ENCODE measurements around the gene SPOCK1. TPM values are rescaled to one million over a fixed set of nuclear protein-coding genes. Genes with fewer than 3 reads are reported as not detected.

SPOCK1 gene
- total and polyA plus RNA-seq, 12 donors: 13.7 to 70.3 (median 28.6) TPM

DNA sequence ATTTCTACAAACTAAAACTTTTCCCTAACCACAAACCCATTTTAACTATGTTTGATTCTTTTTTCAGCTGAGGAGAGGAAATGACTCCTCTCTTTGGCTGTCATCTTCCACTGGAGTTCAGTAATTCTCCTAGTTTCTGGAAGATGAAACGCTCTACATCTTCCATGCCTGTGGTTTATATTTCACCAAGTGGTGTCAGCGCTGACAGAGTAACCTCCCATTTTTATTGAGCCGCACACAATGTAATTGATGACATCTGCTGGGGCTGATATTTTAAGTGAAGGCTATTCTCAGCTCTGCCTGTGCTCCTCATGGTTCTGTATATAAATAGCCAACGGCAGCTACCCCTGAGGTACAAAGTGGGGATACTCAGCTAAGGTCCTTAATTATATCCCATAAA lies 234.6 kb downstream of the SPOCK1 start:
- H3K9me3 ChIP-seq: no peaks in the 10 kb centered on the region

DNA sequence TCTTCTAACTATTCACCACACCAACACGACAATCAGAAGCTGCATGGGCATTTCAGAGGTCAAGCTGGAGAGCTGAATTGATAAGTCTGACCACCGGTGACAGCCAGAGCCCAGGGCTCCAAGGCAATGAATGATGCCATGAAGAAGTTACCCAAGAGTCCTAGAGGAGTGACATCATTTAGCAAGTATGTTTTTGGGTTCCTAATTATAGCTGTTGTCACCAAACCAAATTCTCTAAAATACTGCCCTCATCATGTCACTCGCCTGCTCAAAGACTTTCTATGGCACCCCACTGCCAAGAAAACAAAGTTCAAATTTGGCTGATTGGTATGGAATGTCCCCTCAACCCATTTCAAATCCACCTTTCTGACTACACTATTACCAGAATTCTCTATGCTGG lies 235.1 kb downstream of the SPOCK1 start:
- Histone ChIP-seq H3K4me1 (peaks cover 0 to 31% (median 13%) of the 10 kb centered on the region in 9 donors), H3K4me3 (no peak overlapping the region), H3K36me3 (no peaks in the 10 kb centered on the region), H3K27ac (peak overlapping the region in 3 of 10 donors; percentile 5 to 26 (median 5)), H3K9me3 (no peaks in the 10 kb centered on the region), H3K27me3 (no peaks in the 10 kb centered on the region)
- no peak for DNase-seq
- intact Hi-C loops (cut with DNase I): no loop called here
- WGBS, 2 donors: 73 to 77% methylated on average over 3 of the region's 3 CpGs
- TF ChIP-seq, protein P1, sequence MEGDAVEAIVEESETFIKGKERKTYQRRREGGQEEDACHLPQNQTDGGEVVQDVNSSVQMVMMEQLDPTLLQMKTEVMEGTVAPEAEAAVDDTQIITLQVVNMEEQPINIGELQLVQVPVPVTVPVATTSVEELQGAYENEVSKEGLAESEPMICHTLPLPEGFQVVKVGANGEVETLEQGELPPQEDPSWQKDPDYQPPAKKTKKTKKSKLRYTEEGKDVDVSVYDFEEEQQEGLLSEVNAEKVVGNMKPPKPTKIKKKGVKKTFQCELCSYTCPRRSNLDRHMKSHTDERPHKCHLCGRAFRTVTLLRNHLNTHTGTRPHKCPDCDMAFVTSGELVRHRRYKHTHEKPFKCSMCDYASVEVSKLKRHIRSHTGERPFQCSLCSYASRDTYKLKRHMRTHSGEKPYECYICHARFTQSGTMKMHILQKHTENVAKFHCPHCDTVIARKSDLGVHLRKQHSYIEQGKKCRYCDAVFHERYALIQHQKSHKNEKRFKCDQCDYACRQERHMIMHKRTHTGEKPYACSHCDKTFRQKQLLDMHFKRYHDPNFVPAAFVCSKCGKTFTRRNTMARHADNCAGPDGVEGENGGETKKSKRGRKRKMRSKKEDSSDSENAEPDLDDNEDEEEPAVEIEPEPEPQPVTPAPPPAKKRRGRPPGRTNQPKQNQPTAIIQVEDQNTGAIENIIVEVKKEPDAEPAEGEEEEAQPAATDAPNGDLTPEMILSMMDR (IDR thresholded peaks at IDR 0.05): no peak
- ATAC-seq: peak in 3 of 8 donors; percentile 20 to 60 (median 36)

More for the DNA sequence above, 234.6 kb downstream of the SPOCK1 start:
- ATAC-seq: peak; percentile 23 to 84 (median 72)
- Histone ChIP-seq H3K4me1 (peaks cover 0 to 37% (median 16%) of the 10 kb centered on the region in 9 donors), H3K36me3 (no peaks in the 10 kb centered on the region), H3K4me3 (no peak overlapping the region), H3K27ac (peak overlapping the region in 3 of 10 donors; percentile 5 to 26 (median 25)), H3K27me3 (no peaks in the 10 kb centered on the region)
- no peak for DNase-seq
- WGBS, 2 donors: 35 to 56% methylated on average over 4 of the region's 4 CpGs
- intact Hi-C loops (cut with DNase I): no loop called here
- TF ChIP-seq, protein P1 (IDR thresholded peaks at IDR 0.05): no peak

DNA sequence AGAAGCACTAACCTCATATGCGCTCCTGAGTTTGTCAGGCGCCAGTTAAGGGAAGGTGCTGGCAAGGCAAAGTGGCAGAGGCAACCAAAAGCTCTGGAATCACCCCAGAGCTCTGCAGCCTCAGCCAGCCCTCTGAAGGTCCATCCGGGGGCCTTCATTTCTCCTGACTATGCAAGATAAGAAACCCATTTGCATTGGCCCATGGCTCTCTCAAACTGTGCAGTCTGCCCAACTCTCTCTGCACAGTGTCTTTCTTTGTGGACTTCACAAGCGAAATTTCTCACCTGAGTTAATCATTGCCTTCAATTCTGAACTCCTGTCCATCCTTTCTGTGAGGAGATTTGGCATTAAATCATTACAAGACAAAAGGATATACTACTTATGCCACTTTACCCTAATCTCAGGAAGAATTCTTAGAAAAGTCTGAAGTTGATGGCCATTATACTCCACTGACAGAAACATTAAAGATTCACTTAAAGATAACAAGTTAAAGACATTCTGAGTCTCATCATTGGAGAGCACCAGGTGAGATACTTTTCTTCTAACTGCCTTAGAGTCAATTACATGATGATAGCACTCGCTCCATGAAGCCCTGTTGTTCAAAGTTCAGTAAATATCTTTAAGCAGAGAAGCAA lies 235.6 kb downstream of the SPOCK1 start:
- intact Hi-C loops (cut with DNase I): no loop called here
- Histone ChIP-seq H3K36me3 (no peaks in the 10 kb centered on the region), H3K27me3 (no peaks in the 10 kb centered on the region), H3K27ac (no peak overlapping the region), H3K4me3 (no peak overlapping the region), H3K4me1 (peaks cover 0 to 26% (median 8%) of the 10 kb centered on the region in 9 donors), H3K9me3 (no peaks in the 10 kb centered on the region)
- ATAC-seq (no peak), DNase-seq (no peak)
- TF ChIP-seq, protein P1 (IDR thresholded peaks at IDR 0.05): no peak
- WGBS, 2 donors: 69 to 71% methylated on average over 5 of the region's 5 CpGs

DNA sequence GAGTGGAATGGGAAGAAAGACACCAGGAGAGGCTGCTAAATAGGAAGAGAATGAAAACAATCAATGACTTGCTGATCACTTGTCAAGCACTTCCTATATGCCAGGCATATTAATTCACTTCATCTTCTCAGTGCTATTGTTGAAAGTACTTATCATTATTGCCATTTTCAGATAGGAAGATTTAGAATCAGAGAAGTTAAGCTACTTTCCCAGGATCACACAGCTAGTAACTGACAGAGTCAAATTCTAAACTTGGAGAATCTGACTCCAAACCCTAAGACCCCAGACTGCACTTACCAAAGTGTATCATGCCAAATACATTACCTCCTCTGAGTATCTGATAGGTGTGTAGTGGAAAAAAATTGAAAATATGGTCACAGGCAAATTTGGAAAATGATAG lies 236.3 kb downstream of the SPOCK1 start:
- ATAC-seq (no peak), DNase-seq (no peak)
- H3K9me3 ChIP-seq: no peaks in the 10 kb centered on the region
- peaks cover 0 to 24% (median 8%) of the 10 kb centered on the region in 9 donors for H3K4me1 ChIP-seq
- TF ChIP-seq, protein P1 (IDR thresholded peaks at IDR 0.05): no peak
- intact Hi-C loops (cut with DNase I): loop anchor here in 1 of 10 donors (1.0 kb wide), 1 partner anchor 9 kb away; no protein-coding TSS in a partner anchor
- no peaks in the 10 kb centered on the region for H3K36me3 ChIP-seq
- no peaks in the 10 kb centered on the region for H3K27me3 ChIP-seq
- no peak overlapping the region for H3K27ac ChIP-seq
- no peak overlapping the region for H3K4me3 ChIP-seq
